Stimulated activated naive CD8-positive, alpha-beta T cell treated with anti-CD3 and anti-CD28 coated beads, Interleukin-15, Interleukin-2, amounts not matched to agents 100 ng/mL and 50 ng/mL, for 24 hours (primary cell): ENCODE data around the gene CNTFR.
A peak's percentile ranks its signal among the peaks of the same experiment; 100 is the strongest.
"Not testable (repeated sequence)": the region's sequence is repeated elsewhere in the genome, so short reads cannot be mapped to it uniquely, and the experiment has no call there.

Experiments used
- H3K27ac Mint-ChIP-seq: one replicate; pipeline ENCODE4 v1.8.0; 2021; ENCODE audit warnings: mild to moderate bottlenecking, mixed read lengths
- H3K27me3 Mint-ChIP-seq: one replicate; pipeline ENCODE4 v1.8.0; 2021; ENCODE audit warnings: mixed read lengths
- H3K36me3 Mint-ChIP-seq: one replicate; pipeline ENCODE4 v1.8.0; 2021; ENCODE audit warnings: low read depth, mixed read lengths
- H3K4me1 Mint-ChIP-seq: one replicate; pipeline ENCODE4 v1.8.0; 2021; ENCODE audit warnings: low read depth, mixed read lengths
- H3K4me3 Mint-ChIP-seq: one replicate; pipeline ENCODE4 v1.8.0; 2021; ENCODE audit warnings: mild to moderate bottlenecking, mixed read lengths
- H3K9me3 Mint-ChIP-seq: one replicate; pipeline ENCODE4 v1.8.0; 2021; ENCODE audit warnings: mixed read lengths

CNTFR gene

GRCh38 chr9:34589636-34590380 is at the start of gene CNTFR:
Gene CNTFR, minus strand, starts transcription at chr9:34589724. Its CDS starts 20,743 bp downstream, at chr9:34568981.
- Mint-ChIP-seq H3K27ac (no peak within 1 kb of the TSS), H3K36me3 (no peaks in the 10 kb centered on the region)

GRCh38 chr9:34639322-34639721 is 49.8 kb upstream of the CNTFR start:
- H3K27me3 Mint-ChIP-seq, H3K27ac Mint-ChIP-seq, H3K4me3 Mint-ChIP-seq, H3K9me3 Mint-ChIP-seq: not testable (repeated sequence)
- Mint-ChIP-seq H3K4me1 (peaks cover 32% of the 10 kb centered on the region), H3K36me3 (peaks cover 16% of the 10 kb centered on the region)

More at GRCh38 chr9:34589636-34590380, at the start of gene CNTFR:
- Mint-ChIP-seq H3K4me1 (peaks cover 28% of the 10 kb centered on the region), H3K27me3 (peaks cover 71% of the 10 kb centered on the region), H3K9me3 (no peaks in the 10 kb centered on the region), H3K4me3 (peak within 1 kb of the TSS; percentile 70)

- H3K9me3 Mint-ChIP-seq, result no peaks in the 10 kb centered on the region
- H3K36me3 Mint-ChIP-seq, result peaks cover 22% of the 10 kb centered on the region
- H3K4me3 Mint-ChIP-seq, result peak overlapping the region; percentile 97
- peaks cover 38% of the 10 kb centered on the region for H3K4me1 Mint-ChIP-seq
- peak overlapping the region; percentile 96 for H3K27ac Mint-ChIP-seq
- no peaks in the 10 kb centered on the region for H3K27me3 Mint-ChIP-seq
Measured at GRCh38 chr9:34638138-34638445, 48.6 kb upstream of the CNTFR start.

GRCh38 chr9:34637356-34638137 is 48.0 kb upstream of the CNTFR start, which contains the start of gene SIGMAR1:
Gene SIGMAR1, minus strand, starts transcription at chr9:34637787. Its CDS starts 90 bp downstream, at chr9:34637697.
- Mint-ChIP-seq H3K4me3 (peak within 1 kb of the TSS; percentile 97), H3K9me3 (no peaks in the 10 kb centered on the region), H3K36me3 (peaks cover 22% of the 10 kb centered on the region), H3K4me1 (peaks cover 38% of the 10 kb centered on the region), H3K27ac (peak within 1 kb of the TSS; percentile 96), H3K27me3 (no peaks in the 10 kb centered on the region)

- Mint-ChIP-seq H3K27me3 (no peaks in the 10 kb centered on the region), H3K4me1 (peaks cover 38% of the 10 kb centered on the region), H3K27ac (peak overlapping the region; percentile 96), H3K4me3 (peak overlapping the region; percentile 97), H3K36me3 (peaks cover 22% of the 10 kb centered on the region), H3K9me3 (no peaks in the 10 kb centered on the region)
Measured at GRCh38 chr9:34636791-34637355, 47.3 kb upstream of the CNTFR start.

GRCh38 chr9:34635556-34635955 is 46.0 kb upstream of the CNTFR start:
- Mint-ChIP-seq H3K27me3 (peaks cover 4% of the 10 kb centered on the region), H3K4me3 (peak overlapping the region; percentile 97), H3K27ac (peak overlapping the region; percentile 52), H3K4me1 (peaks cover 38% of the 10 kb centered on the region), H3K36me3 (peaks cover 22% of the 10 kb centered on the region), H3K9me3 (no peaks in the 10 kb centered on the region)

- peak overlapping the region; percentile 9 for H3K4me3 Mint-ChIP-seq
- H3K27me3 Mint-ChIP-seq, result peaks cover 13% of the 10 kb centered on the region
- peaks cover 38% of the 10 kb centered on the region for H3K4me1 Mint-ChIP-seq
- H3K36me3 Mint-ChIP-seq, result peaks cover 22% of the 10 kb centered on the region
- peak overlapping the region; percentile 3 for H3K27ac Mint-ChIP-seq
- H3K9me3 Mint-ChIP-seq, result no peaks in the 10 kb centered on the region
Measured at GRCh38 chr9:34634551-34635248, 45.2 kb upstream of the CNTFR start.

GRCh38 chr9:34633851-34634550 is 44.5 kb upstream of the CNTFR start:
- Mint-ChIP-seq H3K9me3 (no peaks in the 10 kb centered on the region), H3K27ac (no peak overlapping the region), H3K36me3 (peaks cover 22% of the 10 kb centered on the region), H3K4me3 (peak overlapping the region; percentile 24), H3K4me1 (peaks cover 43% of the 10 kb centered on the region), H3K27me3 (peaks cover 19% of the 10 kb centered on the region)

- Mint-ChIP-seq H3K4me3 (no peak overlapping the region), H3K9me3 (no peaks in the 10 kb centered on the region), H3K4me1 (peaks cover 40% of the 10 kb centered on the region), H3K36me3 (peaks cover 22% of the 10 kb centered on the region), H3K27me3 (peaks cover 25% of the 10 kb centered on the region), H3K27ac (no peak overlapping the region)
Measured at GRCh38 chr9:34633166-34633565, 43.6 kb upstream of the CNTFR start.

- Mint-ChIP-seq H3K4me3 (no peak overlapping the region), H3K27me3 (peaks cover 48% of the 10 kb centered on the region), H3K36me3 (peaks cover 16% of the 10 kb centered on the region), H3K27ac (no peak overlapping the region), H3K9me3 (no peaks in the 10 kb centered on the region), H3K4me1 (peaks cover 29% of the 10 kb centered on the region)
Measured at GRCh38 chr9:34630402-34631154, 41.1 kb upstream of the CNTFR start.

GRCh38 chr9:34629491-34629808 is 39.9 kb upstream of the CNTFR start:
- Mint-ChIP-seq H3K27ac (no peak overlapping the region), H3K4me3 (peak overlapping the region; percentile 75), H3K27me3 (peaks cover 55% of the 10 kb centered on the region), H3K4me1 (peaks cover 21% of the 10 kb centered on the region), H3K36me3 (peaks cover 7% of the 10 kb centered on the region), H3K9me3 (no peaks in the 10 kb centered on the region)

- H3K4me1 Mint-ChIP-seq, result peaks cover 16% of the 10 kb centered on the region
- peak within 1 kb of the TSS; percentile 80 for H3K4me3 Mint-ChIP-seq
- H3K9me3 Mint-ChIP-seq, result no peaks in the 10 kb centered on the region
- peaks cover 59% of the 10 kb centered on the region for H3K27me3 Mint-ChIP-seq
- peaks cover 1% of the 10 kb centered on the region for H3K36me3 Mint-ChIP-seq
- H3K27ac Mint-ChIP-seq, result no peak within 1 kb of the TSS
Measured at GRCh38 chr9:34628656-34629490, 39.3 kb upstream of the CNTFR start, which contains the start of gene ARID3C. Gene ARID3C, minus strand, starts transcription at chr9:34629066. Its CDS starts 1,052 bp downstream, at chr9:34628014.
